BJ (cell line): ENCODE data around the gene RPP14. TPM values are rescaled to one million over a fixed set of nuclear protein-coding genes. Genes with fewer than 3 reads are reported as not detected.

Experiments
- CTCF ChIA-PET: fragments of 350-600 bp; formaldehyde crosslinking; extraction: SDS; loops from one replicate; lab custom pipeline; 2021; ENCODE audit warnings: antibody characterized with exemption, inconsistent platforms; lab: Yijun Ruan, JAX
- POLR2A ChIA-PET: fragments of 300-600 bp; sonication (Branson Sonifier 250); formaldehyde crosslinking; extraction: SDS; loops from one replicate; lab custom pipeline; 2021; ENCODE audit warnings: antibody characterized with exemption; lab: Charles Lee
- DNase-seq: peaks from one replicate; pipeline ENCODE4 v3.0.0-alpha.2; 2011; ENCODE audit warnings: low read depth
- H3K27me3 ChIP-seq: 2 replicates; pipeline ENCODE4 v1.6.0; 2011; ENCODE audit warnings: low read length; ENCODE audit not compliant: control insufficient read depth, insufficient read depth
- H3K36me3 ChIP-seq: 2 replicates; pipeline ENCODE4 v1.5.1; 2011; ENCODE audit warnings: low read length; ENCODE audit not compliant: control insufficient read depth, insufficient read depth
- H3K4me3 ChIP-seq: 2 replicates; pipeline ENCODE4 v1.5.1; 2011; ENCODE audit warnings: low read depth, mild to moderate bottlenecking, control low read depth, low read length
- CTCF ChIP-seq: IDR thresholded peaks from 2 replicates; pipeline ENCODE4 v1.5.1; 2011; ENCODE audit warnings: low read depth, mild to moderate bottlenecking, control low read depth, inconsistent platforms, low read length, moderate library complexity; ENCODE audit not compliant: insufficient read depth
- polyA plus RNA-seq: library from polyadenylated mRNA; depleted of rRNA; stranded (reverse); fragments of >200 nt; gene quantifications from 2 replicates; pipeline ENCODE4 v1.2.3, GENCODE V29; 2011

Gene RPP14
- polyA plus RNA-seq, 1 experiment, result 10.9 TPM

DNA sequence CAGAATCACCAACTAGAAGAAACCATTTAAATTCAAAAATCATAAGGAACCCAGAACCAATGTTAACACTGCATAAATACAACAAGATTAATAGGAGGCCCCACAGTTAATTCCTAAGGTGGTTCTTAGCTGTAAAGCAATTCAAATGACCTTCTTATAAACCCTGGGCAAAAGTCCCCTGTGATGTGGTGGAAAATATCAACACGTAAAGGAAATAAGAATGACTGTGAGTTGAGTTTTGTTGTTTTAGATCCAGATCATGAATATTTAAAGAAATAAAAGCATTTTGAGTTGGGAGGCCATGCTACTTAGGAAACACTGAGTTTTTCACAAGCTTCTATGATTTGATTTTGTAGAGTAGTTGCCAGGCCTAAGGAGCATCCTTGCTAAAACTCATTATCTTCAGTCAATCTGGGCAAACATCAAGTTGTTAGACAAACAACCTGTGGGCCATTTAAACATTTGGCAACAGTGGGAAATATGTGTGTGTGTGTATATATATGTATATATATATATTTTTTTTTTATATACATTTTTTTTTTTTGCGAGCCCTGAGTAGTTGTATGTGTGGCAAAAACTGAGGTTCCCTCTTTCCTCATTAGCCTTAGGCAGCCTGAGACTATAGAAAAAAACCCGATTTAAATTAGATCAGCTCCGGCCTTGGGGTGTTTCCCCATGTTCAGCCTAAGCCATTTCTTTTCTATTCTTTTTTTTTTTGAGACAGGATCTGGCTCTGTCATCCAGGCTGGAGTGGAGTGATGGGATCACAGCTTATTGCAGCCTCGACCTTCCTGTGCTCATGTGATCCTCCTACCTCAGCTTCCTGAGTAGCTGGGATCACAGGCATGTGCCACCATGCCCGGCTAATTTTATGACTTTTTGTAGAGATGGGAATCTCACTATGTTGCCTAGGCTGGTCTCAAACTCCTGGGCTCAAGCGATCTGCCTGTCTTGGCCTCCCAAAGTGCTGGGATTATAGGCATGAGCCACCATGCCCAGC, 18.6 kb downstream of the RPP14 start:
- Histone ChIP-seq H3K4me3 (no peak overlapping the region), H3K36me3 (no peaks in the 10 kb centered on the region), H3K27me3 (no peaks in the 10 kb centered on the region)
- CTCF ChIA-PET, result interaction anchor here (0.7 to 1.9 kb wide), 6 partner anchors 19 to 168 kb away, joined by 3 to 6 read pairs (median 4); partner anchors contain the start of genes HTD2, KCTD6 and RPP14
- POLR2A ChIA-PET, result no interaction called here
- TF ChIP-seq CTCF, result no peak
- no peak for DNase-seq

DNA sequence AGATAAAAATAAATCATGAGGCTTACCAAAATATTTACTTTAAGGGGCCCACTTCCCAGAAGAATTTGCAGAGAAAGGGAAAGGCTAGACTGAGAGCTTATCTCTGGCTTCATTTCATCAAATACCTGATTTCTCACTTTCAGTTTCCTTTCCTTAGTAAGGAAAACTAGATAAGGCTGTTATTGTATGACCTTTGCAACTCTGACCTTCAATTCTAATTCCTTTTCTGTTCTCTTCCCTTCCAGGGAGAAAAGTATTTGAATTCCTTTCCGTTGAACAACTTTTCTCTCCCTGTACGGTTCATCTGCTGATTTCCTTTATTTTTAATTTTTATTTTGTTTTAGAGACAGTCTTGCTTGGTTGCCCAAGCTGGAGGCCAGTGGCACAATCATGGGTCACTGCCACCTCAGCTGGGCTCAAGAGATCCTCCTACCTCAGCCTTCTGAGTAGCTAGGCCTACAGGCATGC, 19.5 kb downstream of the RPP14 start:
- TF ChIP-seq CTCF, result no peak
- H3K36me3 ChIP-seq, result no peaks in the 10 kb centered on the region
- no peaks in the 10 kb centered on the region for H3K27me3 ChIP-seq
- no peak for DNase-seq
- CTCF ChIA-PET, result interaction anchor here (1.2 to 1.9 kb wide), 5 partner anchors 19 to 167 kb away, joined by 3 to 6 read pairs (median 3); partner anchors contain the start of genes HTD2, KCTD6 and RPP14
- H3K4me3 ChIP-seq, result no peak overlapping the region
- POLR2A ChIA-PET, result no interaction called here

- ChIA-PET POLR2A (no interaction called here), CTCF (interaction anchor here (0.9 to 1.9 kb wide), 5 partner anchors 11 to 89 kb away, joined by 3 to 6 read pairs (median 4); partner anchors contain the start of gene HTD2)
- no peaks in the 10 kb centered on the region for H3K27me3 ChIP-seq
- no peak overlapping the region for H3K4me3 ChIP-seq
- DNase-seq, result no peak
- H3K36me3 ChIP-seq, result no peaks in the 10 kb centered on the region
- TF ChIP-seq CTCF, result no peak
These were observed 20.3 kb downstream of the RPP14 start for GRCh38 chr3:58326267-58326900.

DNA sequence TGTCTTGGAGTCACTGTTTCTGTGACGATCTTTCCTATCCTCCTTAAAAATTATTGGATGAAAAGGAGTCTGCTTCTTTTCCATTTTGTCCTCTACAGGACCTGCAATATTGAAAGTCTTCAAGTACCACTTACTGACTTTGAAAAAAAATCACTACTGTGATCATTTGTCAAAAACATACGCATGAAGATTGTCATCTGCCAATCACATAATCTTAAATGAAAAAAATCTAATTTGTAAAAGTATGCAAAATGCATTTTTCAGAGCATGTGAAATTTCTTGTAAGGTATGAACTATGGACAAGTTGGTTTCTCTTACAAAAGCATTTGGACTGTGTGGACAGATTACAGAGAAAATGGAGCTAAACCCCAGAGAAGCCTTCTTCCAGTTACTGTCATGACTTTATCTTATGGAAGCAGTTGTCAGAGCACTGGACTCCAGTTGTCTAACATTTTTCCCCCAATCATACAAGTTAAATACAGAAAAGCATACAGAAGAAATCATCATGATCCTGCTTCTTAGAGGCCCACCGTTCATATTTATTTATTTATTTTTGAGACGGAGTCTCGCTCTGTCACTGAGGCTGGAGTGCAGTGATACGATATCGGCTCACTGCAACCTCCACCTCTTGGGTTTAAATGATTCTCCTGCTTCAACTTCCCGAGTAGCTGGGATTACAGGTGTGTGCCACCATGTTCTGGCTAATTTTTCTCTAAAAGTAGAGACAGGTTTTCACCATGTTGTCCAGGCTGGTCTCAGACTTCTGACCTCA, 23.3 kb downstream of the RPP14 start:
- CTCF ChIA-PET, result interaction anchor here (0.9 to 1.7 kb wide), 2 partner anchors 23 to 161 kb away, joined by 3 read pairs; partner anchors contain the start of genes HTD2 and RPP14
- POLR2A ChIA-PET, result no interaction called here
- no peak overlapping the region for H3K4me3 ChIP-seq
- no peaks in the 10 kb centered on the region for H3K36me3 ChIP-seq
- no peak for TF ChIP-seq CTCF
- DNase-seq, result no peak
- H3K27me3 ChIP-seq, result no peaks in the 10 kb centered on the region
